H1 (cell line): Measurements from ENCODE around the gene MCUR1. TPM values are rescaled to one million over a fixed set of nuclear protein-coding genes. Genes with fewer than 3 reads are reported as not detected.

Experiments
- CBX8 ChIP-seq: fragments of 300-800, 300-1000 bp; sonication (generic); IDR thresholded peaks from 2 replicates; pipeline ENCODE4 v1.7.1; 2016; ENCODE audit warnings: low read depth, low read length, borderline replicate concordance
- POLR2A ChIP-seq, 2 experiments: IDR thresholded peaks; 1 replicate in 1 of 2; 2 replicates in 1 of 2; pipeline ENCODE4 v1.6.1; 2011; ENCODE audit warnings: low read depth in 2 of 2, low read length in 2 of 2, mild to moderate bottlenecking in 2 of 2; ENCODE audit errors: control extremely low read depth in 1 of 2
- POLR2AphosphoS5 ChIP-seq: IDR thresholded peaks from 2 replicates; pipeline ENCODE4 v1.6.1; 2011; ENCODE audit warnings: low read depth, low read length
- RNF2 ChIP-seq: fragments of 200-900, 300-1000 bp; sonication (generic); IDR thresholded peaks from 2 replicates; pipeline ENCODE4 v1.7.1; 2016; ENCODE audit warnings: borderline replicate concordance, low read depth, mild to moderate bottlenecking, antibody characterized with exemption, low read length; ENCODE audit not compliant: poor library complexity, severe bottlenecking; ENCODE audit errors: missing control alignments
- polyA plus RNA-seq, 7 experiments: library from polyadenylated mRNA; depleted of rRNA in 3 of 7; stranded (reverse) in 5 of 7; unstranded in 2 of 7; fragments of >200 nt in 5 of 7; fragments of 200-250 nt in 2 of 7; gene quantifications; 1 replicate in 5 of 7; 2 replicates in 1 of 7; 4 replicates in 1 of 7; pipeline versions ENCODE4 v1.2.1 to v1.2.3, GENCODE V29; 2011 to 2013; ENCODE audit warnings: missing spikeins in 2 of 7, mixed read lengths in 2 of 7
- total RNA-seq: library from RNA; stranded (reverse); fragmentation: NEBNext Ultra II Directional; extraction: Animal tissue kit (Norgen Biotek cat#: 25700); gene quantifications from 2 replicates; pipeline ENCODE4 v1.2.1, GENCODE V29; 2021

Gene MCUR1
- total and polyA plus RNA-seq, 2 of the 8 experiments (the other 6 are each of a cell fraction or from before 2014, with no cell fraction given): 9.6 to 37.3 TPM

DNA sequence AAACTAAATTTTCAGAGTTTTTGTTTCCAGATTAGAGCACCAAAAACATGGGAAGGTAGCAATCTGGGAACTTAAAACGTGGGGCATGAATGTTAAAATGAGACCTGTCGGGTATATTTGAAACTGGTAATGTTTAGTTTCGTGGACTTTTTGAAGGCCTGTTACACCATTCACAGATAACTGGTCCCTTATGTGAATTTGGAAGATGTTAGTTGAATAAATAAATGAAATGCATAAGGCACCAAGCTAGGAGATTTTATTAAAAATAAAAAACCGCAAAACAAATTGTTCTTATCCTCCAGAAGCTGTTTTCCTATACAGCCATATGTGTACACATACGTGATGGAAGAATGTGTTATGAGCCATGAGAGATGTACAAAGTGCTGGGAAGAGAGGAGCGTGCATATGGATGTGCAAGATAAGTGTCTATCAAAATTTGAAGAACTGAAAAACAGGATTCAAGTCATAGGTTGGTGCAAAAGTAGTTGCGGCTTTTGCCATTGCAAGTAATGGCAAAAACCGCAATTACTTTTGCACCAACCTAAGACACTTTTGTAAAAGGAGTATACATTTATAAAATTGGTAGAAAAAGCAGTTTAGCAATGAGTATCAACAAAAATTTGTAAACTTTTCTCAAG, 700 bp upstream of the MCUR1 start (continued):
- TF ChIP-seq RNF2 (no peak), CBX8 (no peak), POLR2A (IDR thresholded peaks at IDR 0.05; ENCODE audit: control extremely low read depth in 1 of 2, low read depth in 2 of 2, low read length in 2 of 2) (no peak), POLR2AphosphoS5 (no peak)
